Smooth muscle cell of the pulmonary artery (primary cell): Measurements from ENCODE around the gene HPRT1. TPM values are rescaled to one million over a fixed set of nuclear protein-coding genes. Genes with fewer than 3 reads are reported as not detected.

Source experiments
- total RNA-seq: library from RNA; depleted of rRNA; stranded (reverse); fragments of >200 nt; gene quantifications from 2 replicates; pipeline ENCODE4 v1.2.3, GENCODE V29; 2014

HPRT1 gene
- total RNA-seq = 19.7 and 21.4 TPM in 2 replicates

GRCh38 chrX:134460005-134460861 is at the start of gene HPRT1:
Gene HPRT1 (plus strand): TSS chrX:134460165. CDS start chrX:134460312, 147 bp downstream.

Other genes with a start within 250 kb of the HPRT1 start
- 0.07 TPM in 1 of 2 replicates, not detected in the other for gene CCDC160, start 223.0 kb upstream of the HPRT1 start, total RNA-seq
- 21.3 and 24.6 TPM in 2 replicates for gene PHF6, start 86.9 kb upstream of the HPRT1 start, total RNA-seq
- not detected in 2 replicates for gene PLAC1, start 198.3 kb downstream of the HPRT1 start, total RNA-seq